ENCODE data around the gene C2orf68. TPM values are rescaled to one million over a fixed set of nuclear protein-coding genes. Genes with fewer than 3 reads are reported as not detected.

The C2orf68 gene
- total and polyA plus RNA-seq, 2 of the 13 experiments (the other 11 are each of a cell fraction or from before 2014, with no cell fraction given), result 47.1 to 77.4 TPM

DNA sequence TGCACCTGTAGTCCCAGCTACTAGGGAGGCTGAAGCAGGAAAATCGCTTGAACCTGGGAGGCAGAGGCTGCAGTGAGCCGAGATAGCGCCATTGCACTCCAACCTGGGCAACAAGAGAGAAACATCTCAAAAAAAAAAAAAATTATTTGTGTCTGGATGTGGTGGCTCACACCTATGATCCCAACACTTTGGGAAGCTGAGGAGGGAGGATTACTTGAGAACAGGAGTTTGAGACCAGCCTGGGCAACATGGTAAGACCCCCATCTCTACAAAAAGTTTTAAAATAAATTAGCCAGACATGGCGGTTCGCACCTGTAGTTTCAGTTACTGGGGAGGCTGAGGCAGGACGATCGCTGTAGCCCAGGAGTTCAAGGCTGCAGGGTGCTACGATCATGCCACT is 36.1 kb downstream of the C2orf68 start (continued):
- TF ChIP-seq, protein P1, sequence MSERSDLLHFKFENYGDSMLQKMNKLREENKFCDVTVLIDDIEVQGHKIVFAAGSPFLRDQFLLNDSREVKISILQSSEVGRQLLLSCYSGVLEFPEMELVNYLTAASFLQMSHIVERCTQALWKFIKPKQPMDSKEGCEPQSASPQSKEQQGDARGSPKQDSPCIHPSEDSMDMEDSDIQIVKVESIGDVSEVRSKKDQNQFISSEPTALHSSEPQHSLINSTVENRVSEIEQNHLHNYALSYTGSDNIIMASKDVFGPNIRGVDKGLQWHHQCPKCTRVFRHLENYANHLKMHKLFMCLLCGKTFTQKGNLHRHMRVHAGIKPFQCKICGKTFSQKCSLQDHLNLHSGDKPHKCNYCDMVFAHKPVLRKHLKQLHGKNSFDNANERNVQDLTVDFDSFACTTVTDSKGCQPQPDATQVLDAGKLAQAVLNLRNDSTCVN (CRISPR knock-in tag; IDR thresholded peaks at IDR 0.05; ENCODE audit: borderline replicate concordance), result 0 out of 2 replicates have a peak, but pooled peaks have one; percentile 17
- TF ChIP-seq, protein P2, sequence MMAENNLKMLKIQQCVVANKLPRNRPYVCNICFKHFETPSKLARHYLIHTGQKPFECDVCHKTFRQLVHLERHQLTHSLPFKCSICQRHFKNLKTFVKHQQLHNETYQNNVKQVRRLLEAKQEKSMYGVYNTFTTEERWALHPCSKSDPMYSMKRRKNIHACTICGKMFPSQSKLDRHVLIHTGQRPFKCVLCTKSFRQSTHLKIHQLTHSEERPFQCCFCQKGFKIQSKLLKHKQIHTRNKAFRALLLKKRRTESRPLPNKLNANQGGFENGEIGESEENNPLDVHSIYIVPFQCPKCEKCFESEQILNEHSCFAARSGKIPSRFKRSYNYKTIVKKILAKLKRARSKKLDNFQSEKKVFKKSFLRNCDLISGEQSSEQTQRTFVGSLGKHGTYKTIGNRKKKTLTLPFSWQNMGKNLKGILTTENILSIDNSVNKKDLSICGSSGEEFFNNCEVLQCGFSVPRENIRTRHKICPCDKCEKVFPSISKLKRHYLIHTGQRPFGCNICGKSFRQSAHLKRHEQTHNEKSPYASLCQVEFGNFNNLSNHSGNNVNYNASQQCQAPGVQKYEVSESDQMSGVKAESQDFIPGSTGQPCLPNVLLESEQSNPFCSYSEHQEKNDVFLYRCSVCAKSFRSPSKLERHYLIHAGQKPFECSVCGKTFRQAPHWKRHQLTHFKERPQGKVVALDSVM (CRISPR knock-in tag; IDR thresholded peaks at IDR 0.05), result peak; percentile 38
- TF ChIP-seq ZNF460 (CRISPR knock-in tag; IDR thresholded peaks at IDR 0.05; ENCODE audit: borderline replicate concordance) (peak; percentile 85), ZNF768 (CRISPR knock-in tag; IDR thresholded peaks at IDR 0.05) (no peak), HNF4G (IDR thresholded peaks at IDR 0.05; ENCODE audit: borderline replicate concordance, low read depth, low read length) (no peak), HNF4G (CRISPR knock-in tag; IDR thresholded peaks at IDR 0.05; ENCODE audit: borderline replicate concordance, low read depth) (no peak), ZSCAN30 (CRISPR knock-in tag; IDR thresholded peaks at IDR 0.05) (peak; percentile 22; the same call in 1 of the 2 replicates), ZNF335 (CRISPR knock-in tag; IDR thresholded peaks at IDR 0.05) (no peak)
- TF ChIP-seq, protein P3, sequence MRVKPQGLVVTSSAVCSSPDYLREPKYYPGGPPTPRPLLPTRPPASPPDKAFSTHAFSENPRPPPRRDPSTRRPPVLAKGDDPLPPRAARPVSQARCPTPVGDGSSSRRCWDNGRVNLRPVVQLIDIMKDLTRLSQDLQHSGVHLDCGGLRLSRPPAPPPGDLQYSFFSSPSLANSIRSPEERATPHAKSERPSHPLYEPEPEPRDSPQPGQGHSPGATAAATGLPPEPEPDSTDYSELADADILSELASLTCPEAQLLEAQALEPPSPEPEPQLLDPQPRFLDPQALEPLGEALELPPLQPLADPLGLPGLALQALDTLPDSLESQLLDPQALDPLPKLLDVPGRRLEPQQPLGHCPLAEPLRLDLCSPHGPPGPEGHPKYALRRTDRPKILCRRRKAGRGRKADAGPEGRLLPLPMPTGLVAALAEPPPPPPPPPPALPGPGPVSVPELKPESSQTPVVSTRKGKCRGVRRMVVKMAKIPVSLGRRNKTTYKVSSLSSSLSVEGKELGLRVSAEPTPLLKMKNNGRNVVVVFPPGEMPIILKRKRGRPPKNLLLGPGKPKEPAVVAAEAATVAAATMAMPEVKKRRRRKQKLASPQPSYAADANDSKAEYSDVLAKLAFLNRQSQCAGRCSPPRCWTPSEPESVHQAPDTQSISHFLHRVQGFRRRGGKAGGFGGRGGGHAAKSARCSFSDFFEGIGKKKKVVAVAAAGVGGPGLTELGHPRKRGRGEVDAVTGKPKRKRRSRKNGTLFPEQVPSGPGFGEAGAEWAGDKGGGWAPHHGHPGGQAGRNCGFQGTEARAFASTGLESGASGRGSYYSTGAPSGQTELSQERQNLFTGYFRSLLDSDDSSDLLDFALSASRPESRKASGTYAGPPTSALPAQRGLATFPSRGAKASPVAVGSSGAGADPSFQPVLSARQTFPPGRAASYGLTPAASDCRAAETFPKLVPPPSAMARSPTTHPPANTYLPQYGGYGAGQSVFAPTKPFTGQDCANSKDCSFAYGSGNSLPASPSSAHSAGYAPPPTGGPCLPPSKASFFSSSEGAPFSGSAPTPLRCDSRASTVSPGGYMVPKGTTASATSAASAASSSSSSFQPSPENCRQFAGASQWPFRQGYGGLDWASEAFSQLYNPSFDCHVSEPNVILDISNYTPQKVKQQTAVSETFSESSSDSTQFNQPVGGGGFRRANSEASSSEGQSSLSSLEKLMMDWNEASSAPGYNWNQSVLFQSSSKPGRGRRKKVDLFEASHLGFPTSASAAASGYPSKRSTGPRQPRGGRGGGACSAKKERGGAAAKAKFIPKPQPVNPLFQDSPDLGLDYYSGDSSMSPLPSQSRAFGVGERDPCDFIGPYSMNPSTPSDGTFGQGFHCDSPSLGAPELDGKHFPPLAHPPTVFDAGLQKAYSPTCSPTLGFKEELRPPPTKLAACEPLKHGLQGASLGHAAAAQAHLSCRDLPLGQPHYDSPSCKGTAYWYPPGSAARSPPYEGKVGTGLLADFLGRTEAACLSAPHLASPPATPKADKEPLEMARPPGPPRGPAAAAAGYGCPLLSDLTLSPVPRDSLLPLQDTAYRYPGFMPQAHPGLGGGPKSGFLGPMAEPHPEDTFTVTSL (CRISPR knock-in tag; IDR thresholded peaks at IDR 0.05; ENCODE audit: borderline replicate concordance), result 0 out of 2 replicates have a peak, but pooled peaks have one; percentile 20
- TF ChIP-seq, protein P4, sequence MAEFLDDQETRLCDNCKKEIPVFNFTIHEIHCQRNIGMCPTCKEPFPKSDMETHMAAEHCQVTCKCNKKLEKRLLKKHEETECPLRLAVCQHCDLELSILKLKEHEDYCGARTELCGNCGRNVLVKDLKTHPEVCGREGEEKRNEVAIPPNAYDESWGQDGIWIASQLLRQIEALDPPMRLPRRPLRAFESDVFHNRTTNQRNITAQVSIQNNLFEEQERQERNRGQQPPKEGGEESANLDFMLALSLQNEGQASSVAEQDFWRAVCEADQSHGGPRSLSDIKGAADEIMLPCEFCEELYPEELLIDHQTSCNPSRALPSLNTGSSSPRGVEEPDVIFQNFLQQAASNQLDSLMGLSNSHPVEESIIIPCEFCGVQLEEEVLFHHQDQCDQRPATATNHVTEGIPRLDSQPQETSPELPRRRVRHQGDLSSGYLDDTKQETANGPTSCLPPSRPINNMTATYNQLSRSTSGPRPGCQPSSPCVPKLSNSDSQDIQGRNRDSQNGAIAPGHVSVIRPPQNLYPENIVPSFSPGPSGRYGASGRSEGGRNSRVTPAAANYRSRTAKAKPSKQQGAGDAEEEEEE (CRISPR knock-in tag; IDR thresholded peaks at IDR 0.05; ENCODE audit: borderline replicate concordance), result no peak
- TF ChIP-seq, protein P5, sequence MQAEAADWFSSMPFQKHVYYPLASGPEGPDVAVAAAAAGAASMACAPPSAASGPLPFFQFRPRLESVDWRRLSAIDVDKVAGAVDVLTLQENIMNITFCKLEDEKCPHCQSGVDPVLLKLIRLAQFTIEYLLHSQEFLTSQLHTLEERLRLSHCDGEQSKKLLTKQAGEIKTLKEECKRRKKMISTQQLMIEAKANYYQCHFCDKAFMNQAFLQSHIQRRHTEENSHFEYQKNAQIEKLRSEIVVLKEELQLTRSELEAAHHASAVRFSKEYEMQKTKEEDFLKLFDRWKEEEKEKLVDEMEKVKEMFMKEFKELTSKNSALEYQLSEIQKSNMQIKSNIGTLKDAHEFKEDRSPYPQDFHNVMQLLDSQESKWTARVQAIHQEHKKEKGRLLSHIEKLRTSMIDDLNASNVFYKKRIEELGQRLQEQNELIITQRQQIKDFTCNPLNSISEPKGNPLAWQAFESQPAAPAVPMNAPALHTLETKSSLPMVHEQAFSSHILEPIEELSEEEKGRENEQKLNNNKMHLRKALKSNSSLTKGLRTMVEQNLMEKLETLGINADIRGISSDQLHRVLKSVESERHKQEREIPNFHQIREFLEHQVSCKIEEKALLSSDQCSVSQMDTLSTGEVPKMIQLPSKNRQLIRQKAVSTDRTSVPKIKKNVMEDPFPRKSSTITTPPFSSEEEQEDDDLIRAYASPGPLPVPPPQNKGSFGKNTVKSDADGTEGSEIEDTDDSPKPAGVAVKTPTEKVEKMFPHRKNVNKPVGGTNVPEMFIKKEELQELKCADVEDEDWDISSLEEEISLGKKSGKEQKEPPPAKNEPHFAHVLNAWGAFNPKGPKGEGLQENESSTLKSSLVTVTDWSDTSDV (CRISPR knock-in tag; IDR thresholded peaks at IDR 0.05), result no peak
